Measurements from ENCODE around the gene MAMSTR.
"Not testable (repeated sequence)": the region's sequence is repeated elsewhere in the genome, so short reads cannot be mapped to it uniquely, and the experiment has no call there.

Gene MAMSTR

GRCh38 chr19:48683349-48683748 is 36.2 kb downstream of the MAMSTR start:
- H3K27me3 ChIP-seq, result no peaks in the 10 kb centered on the region
- no peaks in the 10 kb centered on the region for H3K4me1 ChIP-seq
- TF ChIP-seq CTCF (IDR thresholded peaks at IDR 0.05; ENCODE audit: low read depth, low read length), result no peak
- no peaks in the 10 kb centered on the region for H3K9me3 ChIP-seq
- DNase-seq, result peak; percentile 70
- H3K4me3 ChIP-seq (ENCODE audit: low read depth, low read length), result peak overlapping the region; percentile 28
- no peaks in the 10 kb centered on the region for H3K36me3 ChIP-seq

DNA sequence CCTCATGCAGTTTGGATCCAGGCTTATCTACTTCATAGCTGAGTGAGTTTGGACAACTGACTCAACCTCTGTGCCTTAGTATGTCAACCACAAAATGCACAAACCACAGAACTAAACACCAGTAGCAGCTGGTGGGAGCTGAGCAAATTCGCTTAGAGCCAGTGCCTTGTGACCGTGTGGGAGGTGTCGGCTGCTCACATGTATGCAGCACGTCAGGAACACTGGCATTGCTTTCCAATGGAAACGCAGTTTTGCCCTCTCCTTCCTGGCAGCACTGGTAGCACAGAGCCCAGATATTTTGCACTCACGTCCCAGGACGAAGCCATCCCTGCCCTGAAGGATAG is 38.4 kb downstream of the MAMSTR start:
- Histone ChIP-seq H3K4me3 (ENCODE audit: low read depth, low read length) (no peak overlapping the region), H3K36me3 (no peaks in the 10 kb centered on the region), H3K27me3 (no peaks in the 10 kb centered on the region), H3K4me1 (no peaks in the 10 kb centered on the region), H3K9me3 (no peaks in the 10 kb centered on the region)
- TF ChIP-seq CTCF (IDR thresholded peaks at IDR 0.05; ENCODE audit: low read depth, low read length), result no peak
- DNase-seq, result no peak

GRCh38 chr19:48680436-48681126 is 38.9 kb downstream of the MAMSTR start:
- H3K27me3 ChIP-seq, result no peaks in the 10 kb centered on the region
- no peak overlapping the region for H3K4me3 ChIP-seq (ENCODE audit: low read depth, low read length)
- DNase-seq, result no peak
- H3K4me1 ChIP-seq, result peaks cover 2% of the 10 kb centered on the region; the same call in 1 of the 2 replicates
- H3K9me3 ChIP-seq, result no peaks in the 10 kb centered on the region
- H3K36me3 ChIP-seq, result no peaks in the 10 kb centered on the region
- no peak for TF ChIP-seq CTCF (IDR thresholded peaks at IDR 0.05; ENCODE audit: low read depth, low read length)

GRCh38 chr19:48680006-48680405 is 39.5 kb downstream of the MAMSTR start:
- not testable (repeated sequence) for H3K4me3 ChIP-seq (ENCODE audit: low read depth, low read length); DNase-seq; H3K4me1 ChIP-seq; H3K9me3 ChIP-seq; H3K36me3 ChIP-seq; H3K27me3 ChIP-seq

DNA sequence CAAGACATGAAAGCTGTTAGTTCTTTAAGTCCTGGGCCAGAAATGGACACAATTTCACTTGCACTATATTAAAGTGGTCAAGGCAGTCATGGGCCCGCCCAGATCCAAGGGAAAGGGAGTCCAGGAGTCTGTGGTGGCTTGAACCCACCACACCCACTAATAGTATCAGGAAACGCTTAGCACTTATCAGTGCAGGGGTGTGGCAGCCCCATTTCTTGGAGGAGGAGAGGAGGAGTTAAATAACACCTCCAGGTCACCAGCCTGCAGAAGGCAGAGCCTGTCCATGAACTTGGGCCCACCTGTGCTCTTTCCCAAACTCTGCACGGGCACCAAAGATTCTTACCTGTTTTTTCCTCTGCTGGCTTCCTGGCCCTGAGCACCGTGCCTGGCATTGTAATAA is 41.3 kb downstream of the MAMSTR start:
- no peaks in the 10 kb centered on the region for H3K9me3 ChIP-seq
- H3K36me3 ChIP-seq, result no peaks in the 10 kb centered on the region
- no peak overlapping the region for H3K4me3 ChIP-seq (ENCODE audit: low read depth, low read length)
- peaks cover 4% of the 10 kb centered on the region; the same call in 1 of the 2 replicates for H3K4me1 ChIP-seq
- DNase-seq, result no peak
- TF ChIP-seq CTCF (IDR thresholded peaks at IDR 0.05; ENCODE audit: low read depth, low read length), result no peak
- no peaks in the 10 kb centered on the region for H3K27me3 ChIP-seq

DNA sequence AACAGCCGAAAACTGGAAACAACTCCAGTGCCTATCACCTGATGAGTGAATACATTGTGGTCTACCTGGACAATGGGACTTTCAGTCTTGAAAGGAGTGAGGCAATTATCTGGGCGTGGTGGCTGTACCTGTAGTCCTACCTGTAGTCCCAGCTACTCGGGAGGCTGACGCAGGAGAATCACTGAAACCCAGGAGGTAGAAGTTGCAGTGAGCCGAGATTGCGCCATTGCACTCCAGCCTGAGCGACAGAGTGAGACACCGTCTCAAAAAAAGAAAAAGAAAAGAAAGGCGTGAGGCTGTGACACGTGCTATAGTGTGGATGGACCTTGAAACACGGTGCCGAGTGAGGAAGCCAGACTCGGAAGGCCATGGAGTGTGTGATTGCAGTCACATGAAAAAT is 42.6 kb downstream of the MAMSTR start:
- Histone ChIP-seq H3K4me3 (ENCODE audit: low read depth, low read length) (no peak overlapping the region), H3K9me3 (no peaks in the 10 kb centered on the region), H3K27me3 (no peaks in the 10 kb centered on the region), H3K4me1 (peaks cover 4% of the 10 kb centered on the region; the same call in 1 of the 2 replicates), H3K36me3 (no peaks in the 10 kb centered on the region)
- no peak for TF ChIP-seq CTCF (IDR thresholded peaks at IDR 0.05; ENCODE audit: low read depth, low read length)
- DNase-seq, result no peak

Data from BE2C (cell line).